ENCODE measurements around the gene TCERG1L.

DNA sequence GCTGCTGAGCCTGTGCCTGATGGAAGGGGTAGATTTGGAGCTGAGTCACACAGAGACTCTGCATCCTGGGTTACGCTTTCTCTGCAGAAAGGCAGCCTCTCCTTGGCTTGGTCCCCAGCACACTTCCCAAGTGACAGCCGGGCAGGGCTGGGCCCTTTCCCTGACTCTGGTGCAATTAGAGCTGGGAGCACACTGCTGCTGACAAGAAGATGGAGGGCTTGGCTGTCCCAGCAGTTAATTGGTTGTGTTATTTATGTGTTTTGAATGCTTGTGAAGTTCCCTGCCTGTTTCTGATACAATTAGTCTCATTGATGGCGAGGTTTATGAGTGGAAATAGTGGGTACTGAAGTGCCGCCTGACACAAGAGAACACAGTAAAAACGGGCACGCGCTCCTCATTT, 123.6 kb downstream of the TCERG1L start:
- TF ChIP-seq, protein P1, sequence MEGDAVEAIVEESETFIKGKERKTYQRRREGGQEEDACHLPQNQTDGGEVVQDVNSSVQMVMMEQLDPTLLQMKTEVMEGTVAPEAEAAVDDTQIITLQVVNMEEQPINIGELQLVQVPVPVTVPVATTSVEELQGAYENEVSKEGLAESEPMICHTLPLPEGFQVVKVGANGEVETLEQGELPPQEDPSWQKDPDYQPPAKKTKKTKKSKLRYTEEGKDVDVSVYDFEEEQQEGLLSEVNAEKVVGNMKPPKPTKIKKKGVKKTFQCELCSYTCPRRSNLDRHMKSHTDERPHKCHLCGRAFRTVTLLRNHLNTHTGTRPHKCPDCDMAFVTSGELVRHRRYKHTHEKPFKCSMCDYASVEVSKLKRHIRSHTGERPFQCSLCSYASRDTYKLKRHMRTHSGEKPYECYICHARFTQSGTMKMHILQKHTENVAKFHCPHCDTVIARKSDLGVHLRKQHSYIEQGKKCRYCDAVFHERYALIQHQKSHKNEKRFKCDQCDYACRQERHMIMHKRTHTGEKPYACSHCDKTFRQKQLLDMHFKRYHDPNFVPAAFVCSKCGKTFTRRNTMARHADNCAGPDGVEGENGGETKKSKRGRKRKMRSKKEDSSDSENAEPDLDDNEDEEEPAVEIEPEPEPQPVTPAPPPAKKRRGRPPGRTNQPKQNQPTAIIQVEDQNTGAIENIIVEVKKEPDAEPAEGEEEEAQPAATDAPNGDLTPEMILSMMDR (IDR thresholded peaks at IDR 0.05): no peak
- no peak for TF ChIP-seq POLR2A (IDR thresholded peaks at IDR 0.05)
